Muscle of back (tissue), 11 donors: Measurements from ENCODE around the gene SIK3. TPM values are rescaled to one million over a fixed set of nuclear protein-coding genes. Genes with fewer than 3 reads are reported as not detected.
A peak's percentile ranks its signal among the peaks of the same experiment; 100 is the strongest.

Source experiments
- DNase-seq, 3 donors: peaks; one replicate each; pipeline versions ENCODE4 v3.0.0 to v3.0.0-alpha.2; 2013
- polyA plus RNA-seq, 10 donors: library from polyadenylated mRNA; unstranded; fragments of 120-200 nt; gene quantifications; one replicate each; pipeline ENCODE4 v1.2.1, GENCODE V29; 2013; ENCODE audit not compliant: insufficient read length in 10 of 10

SIK3 gene
- polyA plus RNA-seq, 10 donors = 28.3 to 42.5 (median 33.2) TPM

- DNase-seq = no peak
These were observed 88.2 kb downstream of the SIK3 start for GRCh38 chr11:117009905-117010605.

- no peak for DNase-seq
These were observed 92.5 kb downstream of the SIK3 start for GRCh38 chr11:117005758-117006157.

GRCh38 chr11:117002639-117003299, 95.5 kb downstream of the SIK3 start:
- no peak for DNase-seq

- DNase-seq = no peak
These were observed 98.1 kb downstream of the SIK3 start for GRCh38 chr11:117000014-117000737.

GRCh38 chr11:116997071-116997470, 101.2 kb downstream of the SIK3 start:
- DNase-seq = no peak

- DNase-seq = no peak
These were observed 104.0 kb downstream of the SIK3 start for GRCh38 chr11:116994195-116994594.

GRCh38 chr11:116993599-116993998, 104.6 kb downstream of the SIK3 start:
- DNase-seq = peak; percentile 49 to 93 (median 86)

GRCh38 chr11:116991491-116991890, 106.7 kb downstream of the SIK3 start:
- DNase-seq = no peak

- DNase-seq = no peak
These were observed 107.4 kb downstream of the SIK3 start for GRCh38 chr11:116990811-116991210.

- DNase-seq = peak; percentile 69 to 75 (median 69)
These were observed 108.2 kb downstream of the SIK3 start for GRCh38 chr11:116990061-116990473.

GRCh38 chr11:116989184-116989583, 109.0 kb downstream of the SIK3 start:
- DNase-seq = peak in 1 of 3 donors; percentile 49

- DNase-seq = peak in 1 of 3 donors; percentile 82
These were observed 111.6 kb downstream of the SIK3 start for GRCh38 chr11:116986521-116987105.

- DNase-seq = peak in 2 of 3 donors; percentile 40 to 91
These were observed 113.6 kb downstream of the SIK3 start for GRCh38 chr11:116984589-116984988.

GRCh38 chr11:116984186-116984585, 114.0 kb downstream of the SIK3 start:
- no peak for DNase-seq

GRCh38 chr11:116981266-116981885, 116.9 kb downstream of the SIK3 start:
- DNase-seq = no peak

- no peak for DNase-seq
These were observed 118.0 kb downstream of the SIK3 start for GRCh38 chr11:116980136-116980793.

- no peak for DNase-seq
These were observed 121.2 kb downstream of the SIK3 start for GRCh38 chr11:116976941-116977570.

- no peak for DNase-seq
These were observed 122.6 kb downstream of the SIK3 start for GRCh38 chr11:116975661-116976060.

GRCh38 chr11:116973270-116973669, 125.0 kb downstream of the SIK3 start:
- DNase-seq = no peak

GRCh38 chr11:116972691-116973090, 125.5 kb downstream of the SIK3 start:
- no peak for DNase-seq
